Neural crest cell (in vitro differentiated cells): ENCODE results near the gene USP31. TPM values are rescaled to one million over a fixed set of nuclear protein-coding genes. Genes with fewer than 3 reads are reported as not detected.

Source experiments
- DNase-seq: peaks from one replicate; pipeline ENCODE4 v3.0.0; 2021; ENCODE audit warnings: low read depth, mixed read lengths, low spot score
- H3K27ac Mint-ChIP-seq: one replicate; pipeline ENCODE4 v1.8.0; 2021; ENCODE audit warnings: mild to moderate bottlenecking, mixed read lengths; ENCODE audit not compliant: unreplicated experiment
- H3K27me3 Mint-ChIP-seq: 2 replicates; pipeline ENCODE4 v1.8.0; 2021; ENCODE audit warnings: low read depth, mild to moderate bottlenecking, mixed read lengths
- H3K36me3 Mint-ChIP-seq: 2 replicates; pipeline ENCODE4 v1.8.0; 2021; ENCODE audit warnings: low read depth, mild to moderate bottlenecking, mixed read lengths
- H3K4me1 Mint-ChIP-seq: 2 replicates; pipeline ENCODE4 v1.8.0; 2021; ENCODE audit warnings: mixed read lengths
- H3K4me3 Mint-ChIP-seq: one replicate; pipeline ENCODE4 v1.8.0; 2021; ENCODE audit warnings: mild to moderate bottlenecking, mixed read lengths
- H3K9me3 Mint-ChIP-seq: 2 replicates; pipeline ENCODE4 v1.8.0; 2021; ENCODE audit warnings: mixed read lengths
- total RNA-seq: library from RNA; stranded (reverse); gene quantifications from 2 replicates; pipeline ENCODE4 v1.2.1, GENCODE V29; 2021
- TF ChIP-seq, protein P1 (sequence below): fragments of 200-600 bp; sonication (generic); conservative IDR thresholded peaks from 2 replicates; pipeline ENCODE4 v1.5.0; 2021; ENCODE audit warnings: antibody characterized with exemption, mild to moderate bottlenecking

Gene USP31
- total RNA-seq, 1 donor from 2014 or later, result 13.7 TPM

DNA sequence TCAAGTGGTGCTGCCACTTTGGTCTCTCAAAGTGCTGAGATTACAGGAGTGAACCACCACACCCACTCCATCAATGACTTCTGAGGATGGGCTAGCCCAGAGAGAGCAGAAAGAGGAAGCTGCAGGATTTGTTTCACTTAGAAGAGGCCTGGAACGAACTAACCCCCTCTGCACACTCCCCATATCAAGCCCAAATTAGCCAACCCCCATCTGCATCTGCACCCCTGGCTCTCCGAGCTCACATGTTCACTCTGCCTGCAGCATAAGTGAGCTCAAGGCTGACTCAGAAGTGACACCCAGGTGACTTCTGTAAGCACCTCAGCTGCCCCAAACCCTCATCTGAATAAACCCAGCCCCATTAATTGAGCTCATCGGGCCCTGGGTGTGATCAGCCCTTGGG lies 38.1 kb upstream of the USP31 start:
- H3K27ac Mint-ChIP-seq, result no peak overlapping the region
- H3K36me3 Mint-ChIP-seq, result no peaks in the 10 kb centered on the region
- TF ChIP-seq, protein P1, sequence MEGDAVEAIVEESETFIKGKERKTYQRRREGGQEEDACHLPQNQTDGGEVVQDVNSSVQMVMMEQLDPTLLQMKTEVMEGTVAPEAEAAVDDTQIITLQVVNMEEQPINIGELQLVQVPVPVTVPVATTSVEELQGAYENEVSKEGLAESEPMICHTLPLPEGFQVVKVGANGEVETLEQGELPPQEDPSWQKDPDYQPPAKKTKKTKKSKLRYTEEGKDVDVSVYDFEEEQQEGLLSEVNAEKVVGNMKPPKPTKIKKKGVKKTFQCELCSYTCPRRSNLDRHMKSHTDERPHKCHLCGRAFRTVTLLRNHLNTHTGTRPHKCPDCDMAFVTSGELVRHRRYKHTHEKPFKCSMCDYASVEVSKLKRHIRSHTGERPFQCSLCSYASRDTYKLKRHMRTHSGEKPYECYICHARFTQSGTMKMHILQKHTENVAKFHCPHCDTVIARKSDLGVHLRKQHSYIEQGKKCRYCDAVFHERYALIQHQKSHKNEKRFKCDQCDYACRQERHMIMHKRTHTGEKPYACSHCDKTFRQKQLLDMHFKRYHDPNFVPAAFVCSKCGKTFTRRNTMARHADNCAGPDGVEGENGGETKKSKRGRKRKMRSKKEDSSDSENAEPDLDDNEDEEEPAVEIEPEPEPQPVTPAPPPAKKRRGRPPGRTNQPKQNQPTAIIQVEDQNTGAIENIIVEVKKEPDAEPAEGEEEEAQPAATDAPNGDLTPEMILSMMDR, result no peak

DNA sequence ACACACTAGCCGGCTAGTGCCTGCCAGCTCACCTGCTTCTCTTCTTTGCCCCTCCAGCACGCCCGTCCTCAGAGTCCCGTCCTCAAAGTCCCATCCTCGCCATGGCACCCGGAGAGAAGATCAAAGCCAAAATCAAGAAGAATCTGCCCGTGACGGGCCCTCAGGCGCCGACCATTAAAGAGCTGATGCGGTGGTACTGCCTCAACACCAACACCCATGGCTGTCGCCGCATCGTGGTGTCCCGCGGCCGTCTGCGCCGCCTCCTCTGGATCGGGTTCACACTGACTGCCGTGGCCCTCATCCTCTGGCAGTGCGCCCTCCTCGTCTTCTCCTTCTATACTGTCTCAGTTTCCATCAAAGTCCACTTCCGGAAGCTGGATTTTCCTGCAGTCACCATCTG lies 36.9 kb upstream of the USP31 start:
- Mint-ChIP-seq H3K4me1 (peaks cover 5% of the 10 kb centered on the region), H3K4me3 (no peak overlapping the region), H3K27me3 (peaks cover 80% of the 10 kb centered on the region), H3K9me3 (no peaks in the 10 kb centered on the region), H3K27ac (no peak overlapping the region), H3K36me3 (no peaks in the 10 kb centered on the region)
- no peak for DNase-seq
- TF ChIP-seq, protein P1, result no peak

More for the DNA sequence above, 38.1 kb upstream of the USP31 start:
- H3K9me3 Mint-ChIP-seq, result no peaks in the 10 kb centered on the region
- H3K27me3 Mint-ChIP-seq, result peaks cover 78% of the 10 kb centered on the region
- no peak for DNase-seq
- no peak overlapping the region for H3K4me3 Mint-ChIP-seq
- no peaks in the 10 kb centered on the region for H3K4me1 Mint-ChIP-seq

DNA sequence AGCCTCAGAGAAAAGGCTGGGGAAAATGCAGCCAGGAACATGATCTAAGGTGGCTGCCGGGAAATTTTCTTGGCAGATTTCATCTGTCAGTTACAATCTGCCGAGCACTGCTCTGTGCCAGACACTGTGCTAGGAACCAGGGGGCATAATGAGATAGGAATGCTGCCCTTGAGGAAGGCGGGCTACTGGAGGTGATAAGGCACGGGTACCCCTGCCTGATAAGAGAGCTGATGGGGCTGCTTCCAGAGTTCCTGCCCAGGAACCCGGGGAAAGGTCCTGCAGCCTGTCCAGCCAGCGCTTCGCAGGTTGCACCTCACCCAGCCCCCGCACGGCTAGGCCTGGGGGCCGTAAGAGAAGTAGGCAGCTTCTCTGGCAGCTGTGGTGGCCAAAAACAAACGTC lies 36.4 kb upstream of the USP31 start:
- Mint-ChIP-seq H3K27me3 (peaks cover 81% of the 10 kb centered on the region), H3K4me1 (peaks cover 5% of the 10 kb centered on the region), H3K27ac (no peak overlapping the region), H3K36me3 (no peaks in the 10 kb centered on the region), H3K4me3 (no peak overlapping the region), H3K9me3 (no peaks in the 10 kb centered on the region)
- DNase-seq, result no peak
- TF ChIP-seq, protein P1, result no peak

DNA sequence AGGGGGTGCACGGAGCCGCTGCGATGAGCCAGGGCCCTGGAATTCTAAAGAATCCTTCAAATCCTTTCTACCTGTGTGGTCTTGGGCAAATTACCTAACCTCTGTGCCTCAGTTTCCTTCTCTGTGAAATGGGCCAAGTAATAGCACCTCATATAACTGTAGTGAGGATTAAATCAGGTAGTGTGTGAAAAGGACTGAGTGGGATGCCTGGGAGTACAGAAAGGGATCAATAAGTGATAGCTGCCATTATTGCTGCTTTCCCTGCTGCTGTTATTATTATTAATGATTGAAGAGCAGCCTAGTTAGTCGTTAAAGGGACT lies 34.3 kb upstream of the USP31 start:
- DNase-seq, result no peak
- TF ChIP-seq, protein P1, result no peak
- Mint-ChIP-seq H3K36me3 (no peaks in the 10 kb centered on the region), H3K27me3 (peaks cover 83% of the 10 kb centered on the region), H3K4me1 (peaks cover 5% of the 10 kb centered on the region), H3K9me3 (no peaks in the 10 kb centered on the region), H3K4me3 (no peak overlapping the region), H3K27ac (no peak overlapping the region)

DNA sequence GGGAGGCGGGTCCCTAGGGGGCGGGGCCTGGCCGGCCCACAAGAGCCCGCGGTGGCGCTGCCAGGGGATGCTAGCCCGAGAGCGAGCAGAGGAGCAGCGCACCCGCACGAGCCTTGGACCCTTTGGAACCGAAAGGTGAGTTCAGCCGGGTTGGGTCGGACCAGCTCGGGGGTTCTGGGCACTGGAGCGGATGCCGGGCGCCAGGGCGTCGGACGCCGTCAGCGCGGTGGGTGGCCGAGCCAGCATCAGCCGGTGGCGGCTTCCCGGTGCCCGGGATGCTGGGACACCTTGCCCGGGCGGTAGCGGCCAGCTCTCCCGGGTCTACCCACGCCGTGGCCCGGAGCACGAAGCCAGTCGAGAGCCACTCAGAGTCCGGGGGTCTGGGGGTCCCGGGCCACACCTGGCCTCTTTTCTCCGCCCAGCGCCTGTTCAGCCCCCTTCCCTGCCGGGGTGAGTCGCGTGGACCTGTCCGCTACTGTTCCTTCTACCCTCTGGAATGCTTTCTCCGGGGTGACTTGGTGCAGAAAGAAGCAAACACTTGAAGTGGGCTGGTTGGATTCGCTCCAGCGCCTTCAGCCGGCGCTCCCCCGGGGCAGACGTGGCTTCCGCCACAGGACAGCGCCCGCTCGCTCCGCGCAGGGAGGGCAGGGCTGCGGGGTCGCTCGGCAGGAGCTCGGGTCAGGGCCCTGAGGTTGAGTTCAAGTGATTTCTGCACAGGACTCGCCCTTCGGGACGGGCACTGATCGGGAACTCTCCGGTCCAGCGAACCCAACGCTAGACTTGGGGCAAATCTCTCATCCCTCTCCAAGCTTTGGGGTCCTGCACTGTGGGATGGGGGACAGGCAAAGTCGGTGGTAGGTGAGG lies 33.7 kb upstream of the USP31 start, which contains the start of gene SCNN1G:
Gene SCNN1G (plus strand): TSS at position 67 of the 864 bp plus-strand sequence. CDS start 3,527 bp downstream, outside the sequence.
- H3K4me1 Mint-ChIP-seq, result peaks cover 5% of the 10 kb centered on the region
- H3K9me3 Mint-ChIP-seq, result no peaks in the 10 kb centered on the region
- H3K27ac Mint-ChIP-seq, result no peak within 1 kb of the TSS
- H3K27me3 Mint-ChIP-seq, result peaks cover 85% of the 10 kb centered on the region
- peak; percentile 6 for DNase-seq
- peak within 1 kb of the TSS; percentile 32 for H3K4me3 Mint-ChIP-seq
- TF ChIP-seq, protein P1, result peak; percentile 51
- H3K36me3 Mint-ChIP-seq, result no peaks in the 10 kb centered on the region
